GM18870 (cell line): ENCODE results near the gene NFE2L1.
A peak's percentile ranks its signal among the peaks of the same experiment; 100 is the strongest.

Source experiments
- ATAC-seq: cut with Tn5 transposase; IDR thresholded peaks from one replicate; pipeline ENCODE4 v1.9.1; 2021; ENCODE audit warnings: moderate library complexity; ENCODE audit not compliant: unreplicated experiment

The NFE2L1 gene

DNA sequence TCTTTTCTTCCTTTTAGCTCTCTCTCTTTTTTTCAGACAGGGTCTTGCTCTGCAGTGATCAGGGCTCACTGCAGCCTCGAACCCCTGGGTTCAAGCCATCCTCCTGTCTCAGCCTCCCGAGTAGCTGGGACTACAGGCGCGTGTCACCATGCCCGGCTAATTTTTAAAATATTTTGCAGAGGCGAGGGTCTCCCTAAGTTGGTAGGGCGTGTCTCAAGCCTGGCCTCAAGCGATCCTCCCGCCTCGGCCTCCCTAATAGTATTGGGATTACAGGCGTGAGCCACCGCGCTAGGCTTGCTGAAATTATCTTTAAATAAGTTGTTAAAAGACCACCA is 58.6 kb downstream of the NFE2L1 start:
- ATAC-seq, result no peak

DNA sequence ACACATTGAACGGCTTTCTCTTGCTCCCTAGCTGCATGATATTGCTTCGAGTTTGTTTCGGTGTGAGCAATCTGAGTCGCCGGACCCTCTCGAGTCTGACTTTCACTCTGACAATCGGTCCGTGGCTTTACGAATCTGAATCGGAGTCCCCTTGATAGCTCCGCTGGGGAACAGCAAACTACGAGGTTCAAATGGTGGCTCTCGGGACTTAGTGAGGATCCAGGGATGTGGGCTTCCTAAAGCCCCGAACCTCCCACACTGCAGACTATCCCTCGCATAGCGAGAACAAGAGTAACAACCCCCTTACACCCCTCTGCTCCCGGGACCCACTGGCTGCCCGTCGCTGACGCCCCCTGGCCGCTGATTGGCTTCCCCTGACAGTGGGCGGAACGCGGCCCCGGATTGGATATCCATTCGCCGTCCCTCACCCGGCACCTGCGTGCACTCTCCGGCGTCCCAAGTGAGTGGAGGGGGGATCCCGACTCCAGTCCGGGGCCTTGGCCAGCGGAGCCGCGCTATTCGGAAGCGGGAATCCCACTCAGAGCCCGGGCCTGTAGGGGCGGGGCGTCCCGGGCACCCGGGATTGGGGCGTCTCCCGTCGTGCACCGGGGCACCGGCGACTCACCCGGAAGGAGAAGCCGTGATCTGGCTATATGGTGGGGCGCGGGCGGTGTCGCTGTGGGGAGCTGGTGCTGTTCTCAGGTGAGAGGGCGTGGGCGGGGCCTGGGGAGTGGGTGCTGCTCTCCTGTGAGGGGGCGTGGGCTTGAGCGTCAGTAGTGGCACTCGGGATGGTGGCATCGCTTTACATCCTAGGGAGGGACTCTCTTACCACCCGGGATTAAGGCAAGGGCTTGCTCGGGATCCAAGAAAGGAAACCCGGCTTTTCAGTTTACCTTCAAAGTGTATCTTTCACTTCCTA is 59.2 kb downstream of the NFE2L1 start, which contains the start of gene SNX11:
TSS of gene SNX11 (plus strand) at position 630 of the 919 bp plus-strand sequence. CDS start 4,278 bp downstream, outside the sequence.
- peak; percentile 64 for ATAC-seq

DNA sequence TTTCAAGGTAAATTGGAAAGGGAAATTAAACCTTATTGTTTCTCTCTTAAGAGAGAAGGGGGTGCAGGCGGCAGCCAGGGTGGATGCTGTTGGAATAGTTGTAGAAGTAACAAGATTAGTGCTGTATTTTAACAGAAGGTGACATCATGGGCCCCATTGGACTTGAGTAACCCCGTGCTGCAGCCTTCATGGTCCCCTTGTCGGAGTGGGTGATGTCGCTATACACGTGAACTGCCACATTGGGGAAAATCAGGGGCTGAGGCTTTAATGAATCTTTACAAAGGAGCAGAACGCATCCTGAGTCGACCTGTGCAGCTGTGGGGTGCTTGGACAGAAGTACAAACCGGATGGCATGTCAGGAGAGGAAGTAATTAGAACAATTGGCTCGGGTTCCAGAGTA is 62.6 kb downstream of the NFE2L1 start:
- no peak for ATAC-seq
